GM12878 (cell line): Measurements from ENCODE around the gene ABCD3. TPM values are rescaled to one million over a fixed set of nuclear protein-coding genes. Genes with fewer than 3 reads are reported as not detected.

Experiments
- ATAC-seq: fragments of 200-7000 bp; cut with Tn5 transposase; 3 replicates; pipeline ENCODE4 v1.9.1; 2020; ENCODE audit warnings: mild to moderate bottlenecking, moderate library complexity
- BruUV-seq: library from RNA; stranded (reverse); fragments of 400-500 nt; replicated peaks from 2 replicates; lab custom pipeline; 2021; lab: Mats Ljungman, UMichigan
- CTCF ChIA-PET: fragments of 300-600 bp; sonication (Branson Sonifier 250); formaldehyde crosslinking; extraction: SDS; loops from one replicate; lab custom pipeline; 2021; ENCODE audit warnings: inconsistent platforms; lab: Yijun Ruan, JAX
- POLR2A ChIA-PET: fragments of 350-600 bp; formaldehyde crosslinking; extraction: SDS; loops from one replicate; lab custom pipeline; 2021; ENCODE audit warnings: inconsistent platforms; lab: Charles Lee
- RAD21 ChIA-PET: fragments of 300-600 bp; sonication (Branson Sonifier 250); formaldehyde crosslinking; loops from one replicate; lab custom pipeline; 2023; ENCODE audit warnings: antibody characterized with exemption; ENCODE audit not compliant: unreplicated experiment; lab: Charles Lee
- SMC1A ChIA-PET: fragments of 300-600 bp; sonication (Branson Sonifier 250); formaldehyde crosslinking; loops from one replicate; lab custom pipeline; 2023; ENCODE audit not compliant: unreplicated experiment, uncharacterized antibody; lab: Charles Lee
- DNase-seq: peaks from one replicate; pipeline ENCODE4 v3.0.0-alpha.2; 2011; ENCODE audit warnings: low read depth, low spot score
- FAIRE-seq: peaks from 3 replicates; lab custom pipeline; 2011; peaks lifted over from hg19 to GRCh38; lab: Jason Lieb, UNC
- H2AFZ ChIP-seq: 2 replicates; pipeline ENCODE4 v1.6.0; 2011; ENCODE audit warnings: low read depth, low read length, control low read depth; ENCODE audit not compliant: control insufficient read depth
- H3K27ac ChIP-seq: 2 replicates; pipeline ENCODE4 v1.5.1; 2011; ENCODE audit warnings: control low read depth; ENCODE audit not compliant: control insufficient read depth, insufficient read depth
- H3K27me3 ChIP-seq, 2 experiments: replicated peaks in 1 of 2; 2 replicates each; pipeline versions ENCODE4 v1.6.0 to v1.6.1; 2011; ENCODE audit warnings: low read length in 1 of 2; ENCODE audit not compliant: control insufficient read depth in 2 of 2, insufficient read depth in 2 of 2
- H3K36me3 ChIP-seq, 2 experiments: 2 replicates each; pipeline ENCODE4 v1.5.1; 2011; ENCODE audit warnings: low read length in 1 of 2; ENCODE audit not compliant: control insufficient read depth in 2 of 2, insufficient read depth in 2 of 2
- H3K4me1 ChIP-seq: 2 replicates; pipeline ENCODE4 v1.6.1; 2011; ENCODE audit warnings: mild to moderate bottlenecking, low read length, moderate library complexity, mixed read lengths; ENCODE audit not compliant: control insufficient read depth, insufficient read depth
- H3K4me2 ChIP-seq: 2 replicates; pipeline ENCODE4 v1.6.0; 2011; ENCODE audit warnings: control low read depth; ENCODE audit not compliant: control insufficient read depth, insufficient read depth
- H3K4me3 ChIP-seq: fragments of 200-600 bp; sonication (generic); 2 replicates; pipeline ENCODE4 v1.5.1; 2016
- H3K79me2 ChIP-seq: 2 replicates; pipeline ENCODE4 v1.6.0; 2011; ENCODE audit warnings: low read length; ENCODE audit not compliant: control insufficient read depth, insufficient read depth
- H3K9ac ChIP-seq: 2 replicates; pipeline ENCODE4 v1.8.0; 2011; ENCODE audit warnings: low read length, control low read depth, mixed read lengths; ENCODE audit not compliant: control insufficient read depth, insufficient read depth
- H3K9me3 ChIP-seq: replicated peaks from 3 replicates; pipeline ENCODE4 v1.5.1; 2011; ENCODE audit warnings: mild to moderate bottlenecking, low read length; ENCODE audit not compliant: control insufficient read depth, insufficient read depth
- H4K20me1 ChIP-seq: 2 replicates; pipeline ENCODE4 v1.6.0; 2011; ENCODE audit not compliant: control insufficient read depth, insufficient read depth
- ATF7 ChIP-seq: fragments of 450-650 bp; IDR thresholded peaks from 2 replicates; pipeline ENCODE4 v1.6.1; 2016; ENCODE audit warnings: low read depth, mild to moderate bottlenecking
- CHD2 ChIP-seq: IDR thresholded peaks from 2 replicates; pipeline ENCODE4 v1.6.1; 2011; ENCODE audit warnings: low read depth, low read length, improper control_type of control experiment, borderline replicate concordance
- CREB1 ChIP-seq: IDR thresholded peaks from 2 replicates; pipeline ENCODE4 v1.6.1; 2012; ENCODE audit warnings: low read depth, mild to moderate bottlenecking, inconsistent platforms
- JUNB ChIP-seq: IDR thresholded peaks from 2 replicates; pipeline ENCODE4 v1.6.1; 2016; ENCODE audit warnings: antibody characterized with exemption, mild to moderate bottlenecking
- PRDM15 ChIP-seq: fragments of 450-650 bp; formaldehyde crosslinking; IDR thresholded peaks from 2 replicates; pipeline ENCODE4 v1.4.0; 2020; ENCODE audit warnings: mild to moderate bottlenecking, moderate library complexity
- RUNX3 ChIP-seq: IDR thresholded peaks from 2 replicates; pipeline ENCODE4 v1.6.1; 2012; ENCODE audit warnings: low read length, inconsistent platforms
- WGBS: methylation state at CpG from one replicate; pipeline ENCODE4 v1.1.6; 2016; ENCODE audit warnings: low lambda C conversion rate; ENCODE audit not compliant: insufficient replicate concordance, insufficient coverage; ENCODE audit errors: missing lambda C conversion rate; 5-methylcytosine and 5-hydroxymethylcytosine counted together
- in situ Hi-C: fragments of 300-500 bp; cut with MboI; formaldehyde crosslinking; loops from 9 replicates; pipeline ENCODE4 v1.14.3; 2018; ENCODE audit warnings: mixed read lengths
- intact Hi-C: fragments of 100-400 bp; cut with micrococcal nuclease; formaldehyde crosslinking; loops from one replicate; pipeline ENCODE4 v1.14.2; 2022; ENCODE audit not compliant: unreplicated experiment
- polyA plus RNA-seq, 11 experiments: library from polyadenylated mRNA; depleted of rRNA in 4 of 11; unstranded in 6 of 11; stranded (reverse) in 5 of 11; fragments of >200 nt; fragmentation: Nextera tagmentation in 4 of 11; fragmentation: Illumina TruSeq in 1 of 11; extraction: Ambion mirVana in 4 of 11; extraction: Trizol in 1 of 11; gene quantifications; 1 replicate in 1 of 11; 2 replicates in 10 of 11; pipeline versions ENCODE4 v1.2.1 to v1.2.3, GENCODE V29; 2011 to 2016; ENCODE audit warnings: inconsistent platforms in 2 of 11, missing spikeins in 2 of 11, low read depth in 1 of 11
- total RNA-seq, 4 experiments: library from RNA; depleted of rRNA in 3 of 4; stranded (reverse); fragments of >200 nt in 3 of 4; fragmentation: Illumina TruSeq in 1 of 4; extraction: Trizol in 1 of 4; gene quantifications; 2 replicates each; pipeline versions ENCODE4 v1.2.1 to v1.2.3, GENCODE V29; 2013 to 2021

Gene ABCD3
- total and polyA plus RNA-seq, 10 of the 15 experiments (the other 5 are each of a cell fraction or from before 2014, with no cell fraction given): 15.1 to 40.2 (median 24.1) TPM

GRCh38 chr1:94382201-94382600, 36.0 kb upstream of the ABCD3 start:
- Histone ChIP-seq H3K36me3 (no peaks in the 10 kb centered on the region), H3K27me3 (no peaks in the 10 kb centered on the region), H3K79me2 (no peaks in the 10 kb centered on the region), H3K4me2 (no peak overlapping the region), H3K27ac (no peak overlapping the region), H3K4me3 (no peak overlapping the region), H4K20me1 (no peaks in the 10 kb centered on the region), H3K9ac (no peak overlapping the region), H3K9me3 (no peaks in the 10 kb centered on the region), H2AFZ (no peak overlapping the region), H3K4me1 (no peaks in the 10 kb centered on the region)
- ATAC-seq (no peak), DNase-seq (no peak), FAIRE-seq (no peak)
- intact Hi-C loops (no loop called here), in situ Hi-C loops (no loop called here)
- 23% methylated on average over 3 of the region's 3 CpGs for WGBS
- SMC1A ChIA-PET: no interaction called here
- no TSS peak for BruUV-seq
- CTCF ChIA-PET: no interaction called here
- POLR2A ChIA-PET: no interaction called here
- TF ChIP-seq PRDM15 (CRISPR knock-in tag): no peak
- RAD21 ChIA-PET: no interaction called here

DNA sequence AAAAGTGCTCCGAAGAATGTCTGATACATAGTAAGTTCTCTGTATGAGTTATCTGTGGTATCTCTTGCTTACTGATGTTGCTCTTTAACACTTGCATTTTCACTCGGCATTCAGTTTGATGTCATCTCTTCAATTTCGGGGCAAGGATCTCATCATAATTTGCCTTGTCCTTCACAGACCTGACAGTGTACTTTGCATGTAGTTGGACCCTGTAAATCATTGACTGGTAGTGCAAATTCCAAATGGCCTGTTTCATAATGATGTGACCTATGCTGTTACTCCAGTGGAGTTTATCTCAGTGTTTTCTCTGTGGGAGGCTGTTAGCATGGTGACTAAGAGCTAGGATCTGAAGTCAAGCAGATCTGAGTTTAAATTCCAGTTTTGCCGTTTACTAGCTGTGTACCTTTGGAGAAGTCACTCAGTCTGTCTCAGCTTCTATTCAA, 34.2 kb upstream of the ABCD3 start:
- RAD21 ChIA-PET: interaction anchor here (1.1 kb wide), 1 partner anchor 51 kb away, joined by 3 read pairs; no protein-coding TSS in a partner anchor
- Histone ChIP-seq H3K9me3 (no peaks in the 10 kb centered on the region), H3K27ac (no peak overlapping the region), H3K4me2 (no peak overlapping the region), H3K27me3 (no peaks in the 10 kb centered on the region)
- peak; percentile 1 for DNase-seq
- SMC1A ChIA-PET: interaction anchor here (1.1 kb wide), 2 partner anchors 9 to 35 kb away, joined by 3 to 6 read pairs; no protein-coding TSS in a partner anchor
- CTCF ChIA-PET: interaction anchor here (1.2 to 2.2 kb wide), 3 partner anchors 21 to 80 kb away, joined by 3 to 9 read pairs (median 5); no protein-coding TSS in a partner anchor
- no peak for FAIRE-seq
- TF ChIP-seq JUNB (peak; percentile 51; the same call in 1 of the 2 replicates), CHD2 (no peak), CREB1 (peak; percentile 47; the same call in 1 of the 2 replicates), ATF7 (0 out of 2 replicates have a peak, but pooled peaks have one; percentile 20), RUNX3 (peak; percentile 26; the same call in 1 of the 2 replicates)
- TF ChIP-seq, all 136 proteins: peak for 4
- no TSS peak for BruUV-seq
- peak; percentile 68 for ATAC-seq
- H4K20me1 ChIP-seq: no peaks in the 10 kb centered on the region
- no peak overlapping the region for H2AFZ ChIP-seq
- no peak overlapping the region for H3K4me3 ChIP-seq
- intact Hi-C loops (no loop called here), in situ Hi-C loops (no loop called here)
- WGBS: 10% methylated on average over 4 of the region's 4 CpGs
- no peaks in the 10 kb centered on the region for H3K79me2 ChIP-seq
- H3K9ac ChIP-seq: no peak overlapping the region
- no peaks in the 10 kb centered on the region for H3K4me1 ChIP-seq
- POLR2A ChIA-PET: no interaction called here
- H3K36me3 ChIP-seq: no peaks in the 10 kb centered on the region
